ENCODE results near the gene BRI3. TPM values are rescaled to one million over a fixed set of nuclear protein-coding genes. Genes with fewer than 3 reads are reported as not detected.

Gene BRI3
- total and polyA plus RNA-seq, 2 of the 4 experiments (the other 2 are of a cell fraction): 24.7 to 68.3 TPM

DNA sequence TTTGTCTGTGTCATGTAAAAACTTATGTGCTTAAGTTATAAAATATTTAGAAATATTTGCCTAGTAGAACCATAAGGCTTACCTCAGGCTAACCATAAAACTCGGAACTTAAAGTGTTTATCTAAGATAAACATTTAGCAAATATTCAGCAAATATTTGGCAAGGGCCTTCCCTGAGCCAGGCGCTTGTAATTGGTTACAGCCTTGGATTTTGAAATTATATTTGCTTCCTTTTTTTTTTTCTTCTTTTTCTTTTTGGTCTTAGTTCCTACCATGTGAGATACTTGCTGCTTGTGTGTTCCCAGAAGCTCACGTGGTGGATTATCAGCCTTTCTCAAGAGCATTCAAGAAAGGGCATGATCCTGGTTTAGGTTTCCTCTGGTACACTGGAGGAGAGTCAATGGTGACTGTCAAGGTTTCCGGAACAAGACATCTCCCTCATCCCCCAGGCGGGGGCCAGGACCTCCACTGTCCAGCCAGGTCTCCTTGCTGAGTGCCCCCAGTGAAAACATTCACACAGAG lies 5.2 kb upstream of the BRI3 start:
- CTCF ChIA-PET: no interaction called here
- no peak overlapping the region for H2AK5ac ChIP-seq (ENCODE audit: low read depth, low read length)
- H3K36me3 ChIP-seq (ENCODE audit: control insufficient read depth, insufficient read depth, low read length): no peaks in the 10 kb centered on the region
- H2AK9ac ChIP-seq (replicated peaks; ENCODE audit: low read depth, low read length, poor library complexity): peak overlapping the region; percentile 66
- WGBS, 2 experiments (ENCODE audit: extremely low coverage in 2 of 2, insufficient read length in 1 of 2): no CpG with 5 or more reads among the region's 5 CpGs
- intact Hi-C loops (cut with micrococcal nuclease): no loop called here
- TF ChIP-seq, protein P1, sequence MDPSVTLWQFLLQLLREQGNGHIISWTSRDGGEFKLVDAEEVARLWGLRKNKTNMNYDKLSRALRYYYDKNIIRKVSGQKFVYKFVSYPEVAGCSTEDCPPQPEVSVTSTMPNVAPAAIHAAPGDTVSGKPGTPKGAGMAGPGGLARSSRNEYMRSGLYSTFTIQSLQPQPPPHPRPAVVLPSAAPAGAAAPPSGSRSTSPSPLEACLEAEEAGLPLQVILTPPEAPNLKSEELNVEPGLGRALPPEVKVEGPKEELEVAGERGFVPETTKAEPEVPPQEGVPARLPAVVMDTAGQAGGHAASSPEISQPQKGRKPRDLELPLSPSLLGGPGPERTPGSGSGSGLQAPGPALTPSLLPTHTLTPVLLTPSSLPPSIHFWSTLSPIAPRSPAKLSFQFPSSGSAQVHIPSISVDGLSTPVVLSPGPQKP (IDR thresholded peaks at IDR 0.05; ENCODE audit: borderline replicate concordance, low read depth, low read length): no peak
- TF ChIP-seq USF2 (IDR thresholded peaks at IDR 0.05; ENCODE audit: low read depth, low read length): peak; percentile 60; the same call in 1 of the 2 replicates
- no peak for TF ChIP-seq POLR2A (IDR thresholded peaks at IDR 0.05; ENCODE audit: low read depth, low read length)
- no peak for TF ChIP-seq BHLHE40 (IDR thresholded peaks at IDR 0.05; ENCODE audit: low read depth, low read length)
- TF ChIP-seq, protein P2, sequence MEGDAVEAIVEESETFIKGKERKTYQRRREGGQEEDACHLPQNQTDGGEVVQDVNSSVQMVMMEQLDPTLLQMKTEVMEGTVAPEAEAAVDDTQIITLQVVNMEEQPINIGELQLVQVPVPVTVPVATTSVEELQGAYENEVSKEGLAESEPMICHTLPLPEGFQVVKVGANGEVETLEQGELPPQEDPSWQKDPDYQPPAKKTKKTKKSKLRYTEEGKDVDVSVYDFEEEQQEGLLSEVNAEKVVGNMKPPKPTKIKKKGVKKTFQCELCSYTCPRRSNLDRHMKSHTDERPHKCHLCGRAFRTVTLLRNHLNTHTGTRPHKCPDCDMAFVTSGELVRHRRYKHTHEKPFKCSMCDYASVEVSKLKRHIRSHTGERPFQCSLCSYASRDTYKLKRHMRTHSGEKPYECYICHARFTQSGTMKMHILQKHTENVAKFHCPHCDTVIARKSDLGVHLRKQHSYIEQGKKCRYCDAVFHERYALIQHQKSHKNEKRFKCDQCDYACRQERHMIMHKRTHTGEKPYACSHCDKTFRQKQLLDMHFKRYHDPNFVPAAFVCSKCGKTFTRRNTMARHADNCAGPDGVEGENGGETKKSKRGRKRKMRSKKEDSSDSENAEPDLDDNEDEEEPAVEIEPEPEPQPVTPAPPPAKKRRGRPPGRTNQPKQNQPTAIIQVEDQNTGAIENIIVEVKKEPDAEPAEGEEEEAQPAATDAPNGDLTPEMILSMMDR (conservative IDR thresholded peaks at IDR 0.05; ENCODE audit: low read depth, low read length): no peak
- TF ChIP-seq RFX5 (IDR thresholded peaks at IDR 0.05; ENCODE audit: low read depth, low read length): no peak
- no peak for TF ChIP-seq MAZ (IDR thresholded peaks at IDR 0.05; ENCODE audit: borderline replicate concordance, low read depth, low read length)
- no peak for TF ChIP-seq SMC3 (IDR thresholded peaks at IDR 0.05; ENCODE audit: low read depth, low read length)
- no TSS peak for BruUV-seq (replicated peaks)
- no peaks in the 10 kb centered on the region for H4K20me1 ChIP-seq (ENCODE audit: insufficient read depth, low read length)
- H4K5ac ChIP-seq (ENCODE audit: low read depth, low read length): no peak overlapping the region
- H3K4me1 ChIP-seq (ENCODE audit: control insufficient read depth, insufficient read depth, low read length): peaks cover 8% of the 10 kb centered on the region
- ATAC-seq (ENCODE audit: low read depth) (peak; percentile 55), DNase-seq (peak; percentile 67)
- H3K9me1 ChIP-seq (ENCODE audit: insufficient read depth, low read length): no peaks in the 10 kb centered on the region; the same call in 1 of the 2 replicates
- H2AFZ ChIP-seq (replicated peaks; ENCODE audit: low read length, poor library complexity): no peak overlapping the region
- H3K79me1 ChIP-seq (ENCODE audit: low read depth in 1 of 2, low read length in 2 of 2): peaks cover 0 to 5% of the 10 kb centered on the region in 2 experiments; a peak in 1 of 4 replicates
- no peak overlapping the region for H3K4me3 ChIP-seq (ENCODE audit: insufficient read depth, low read depth, low read length)
- no peak overlapping the region; the same call in 1 of the 2 replicates for H3K4ac ChIP-seq (ENCODE audit: low read depth, low read length)
- H2BK5ac ChIP-seq (ENCODE audit: low read depth, low read length, poor library complexity, severe bottlenecking): no peak overlapping the region
- peak overlapping the region; percentile 53; the same call in 1 of the 2 replicates for H3K27ac ChIP-seq (ENCODE audit: insufficient read depth, low read length)
- no peak overlapping the region for H4K91ac ChIP-seq (ENCODE audit: insufficient read depth, low read depth, low read length)
- no peak overlapping the region for H2BK120ac ChIP-seq (ENCODE audit: low read depth, low read length)
- peak overlapping the region; percentile 27; the same call in 1 of the 2 replicates for H3K18ac ChIP-seq (ENCODE audit: low read depth, low read length)
- POLR2A ChIA-PET (ENCODE audit: unreplicated experiment): no interaction called here
- no peak overlapping the region for H3K56ac ChIP-seq (ENCODE audit: extremely low read depth, insufficient read depth, low read length)
- H3K27me3 ChIP-seq (ENCODE audit: control insufficient read depth, insufficient read depth, low read length): no peaks in the 10 kb centered on the region
- no peak overlapping the region for H2BK15ac ChIP-seq (ENCODE audit: low read depth, low read length)
- no peak overlapping the region; the same call in 1 of the 2 replicates for H3K4me2 ChIP-seq (ENCODE audit: low read depth, low read length)
- H3K23ac ChIP-seq (ENCODE audit: low read depth, low read length): no peak overlapping the region
- dilution Hi-C loops (cut with HindIII; ENCODE audit: low sequenced_read_pairs, unreplicated experiment): no loop called here
- no peak overlapping the region for H3K9ac ChIP-seq (ENCODE audit: low read depth, low read length)
- no peaks in the 10 kb centered on the region for H3K9me3 ChIP-seq (ENCODE audit: control insufficient read depth, insufficient read depth, low read length)
- in situ Hi-C loops (cut with MboI; ENCODE audit: low sequenced_read_pairs): no loop called here
- H4K8ac ChIP-seq (ENCODE audit: low read depth in 2 of 2, low read length in 2 of 2): peak overlapping the region in 1 of 2 experiments; percentile 16; a peak in 1 of 4 replicates
- no peak overlapping the region for H3K14ac ChIP-seq (replicated peaks; ENCODE audit: low read depth, low read length)
- no peak overlapping the region for H2BK20ac ChIP-seq (ENCODE audit: low read depth, low read length)

Measured in IMR-90 (cell line).